Psoas muscle (tissue), 8 donors: ENCODE measurements around the gene CFAP299. TPM values are rescaled to one million over a fixed set of nuclear protein-coding genes. Genes with fewer than 3 reads are reported as not detected.

Source experiments
- ATAC-seq, 4 donors: fragments of 200-7000 bp; cut with Tn5 transposase; one replicate each; pipeline ENCODE4 v1.9.1; 2020; ENCODE audit warnings: moderate library complexity in 3 of 4, mild to moderate bottlenecking in 2 of 4
- DNase-seq, 2 donors: peaks; one replicate each; pipeline ENCODE4 v3.0.0-alpha.2; 2020
- H3K27ac ChIP-seq: fragments of 200-600 bp; one replicate; pipeline ENCODE4 v1.8.0; 2022
- H3K27me3 ChIP-seq, 3 donors: fragments of 200-600 bp in 1 of 3; one replicate each; pipeline versions ENCODE4 v1.6.1 to v1.8.0; 2013 to 2022; ENCODE audit warnings: low read length in 2 of 3, mild to moderate bottlenecking in 2 of 3, moderate library complexity in 1 of 3; ENCODE audit not compliant: insufficient read depth in 3 of 3
- H3K36me3 ChIP-seq, 2 donors: fragments of 200-600 bp in 1 of 2; one replicate each; pipeline versions ENCODE4 v1.6.1 to v1.8.0; 2013 to 2022; ENCODE audit warnings: low read depth in 1 of 2, mild to moderate bottlenecking in 1 of 2, moderate library complexity in 1 of 2; ENCODE audit not compliant: insufficient read depth in 1 of 2
- H3K4me1 ChIP-seq: fragments of 200-600 bp; one replicate; pipeline ENCODE4 v1.8.0; 2022
- H3K4me3 ChIP-seq: fragments of 200-600 bp; one replicate; pipeline ENCODE4 v1.8.0; 2022; ENCODE audit warnings: mild to moderate bottlenecking
- H3K9me3 ChIP-seq: fragments of 200-600 bp; one replicate; pipeline ENCODE4 v1.8.0; 2022
- WGBS, 3 donors: extraction: QIAGEN DNeasy Blood & Tissue Kit; methylation state at CpG; one replicate each; pipeline versions ENCODE4 v1.1.6 to v1.1.7; 2013; 5-methylcytosine and 5-hydroxymethylcytosine counted together
- intact Hi-C, 2 donors: fragments of 100-400 bp; cut with DNase I; formaldehyde crosslinking; loops; one replicate each; pipeline versions ENCODE4 v1.11.0 to v1.14.2; 2022
- polyA plus RNA-seq, 3 donors: library from polyadenylated mRNA; stranded (reverse); fragments of 200-250 nt; gene quantifications; one replicate each; pipeline ENCODE4 v1.2.3, GENCODE V29; 2013
- total RNA-seq, 4 donors: library from RNA; stranded (reverse); fragmentation: NEBNext Ultra II Directional in 2 of 4; extraction: Animal tissue kit (Norgen Biotek cat#: 25700) in 2 of 4; gene quantifications; one replicate each; pipeline versions ENCODE4 v1.2.1 to v1.2.4, GENCODE V29; 2021 to 2023
- TF ChIP-seq, protein P1 (sequence below): fragments of 200-600 bp; IDR thresholded peaks from one replicate; pipeline ENCODE4 v1.8.0; 2022; ENCODE audit warnings: antibody characterized with exemption
- donor health status: healthy with polysubstance abuse.
- donor health status: DM: no; HTN: no; CAD: no; lungs with moderate emphysema.
- donor health status: Bipolar disorder and iron deficiency.
- donor health status: healthy.
- donor health status: DM: yes; HTN: yes; CAD: no.
- donor health status: DM: no; HTN: no; CAD: no.
- donor health status: DM: no; HTN: no; CAD: no.
- donor health status: DM: yes; HTN: yes; CAD: no.

The CFAP299 gene
- total and polyA plus RNA-seq, 7 donors = not detected

DNA sequence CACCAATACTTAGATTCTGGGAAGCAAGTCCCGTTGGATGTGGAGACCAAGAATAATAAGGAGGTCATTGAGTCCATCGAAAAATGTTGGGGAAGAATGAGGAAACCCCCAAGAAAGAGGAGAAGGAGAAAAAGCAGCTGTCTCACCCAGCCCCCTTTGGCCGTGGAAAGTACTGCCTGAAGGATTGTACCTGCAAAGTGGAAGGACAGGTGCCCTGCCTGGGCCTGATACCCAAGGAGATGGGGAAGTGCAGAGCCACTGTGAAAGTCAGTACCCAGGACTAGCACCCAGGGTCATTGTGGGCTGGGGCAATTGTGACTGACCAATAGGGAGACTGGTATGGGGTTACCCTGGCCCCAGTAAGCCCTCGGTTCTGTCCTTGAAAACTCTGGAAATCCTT, 13.8 kb upstream of the CFAP299 start:
- intact Hi-C loops = no loop called here
- H3K27ac ChIP-seq = no peak overlapping the region
- ATAC-seq (no peak), DNase-seq (no peak)
- H3K4me1 ChIP-seq = no peaks in the 10 kb centered on the region
- H3K4me3 ChIP-seq = no peak overlapping the region
- WGBS, 3 donors = 70 to 84% (median 79%) methylated on average over 4 of the region's 4 CpGs
- no peaks in the 10 kb centered on the region for H3K9me3 ChIP-seq
- peaks cover 0 to 3% (median 0%) of the 10 kb centered on the region in 3 donors for H3K27me3 ChIP-seq
- no peaks in the 10 kb centered on the region for H3K36me3 ChIP-seq
- TF ChIP-seq, protein P1, sequence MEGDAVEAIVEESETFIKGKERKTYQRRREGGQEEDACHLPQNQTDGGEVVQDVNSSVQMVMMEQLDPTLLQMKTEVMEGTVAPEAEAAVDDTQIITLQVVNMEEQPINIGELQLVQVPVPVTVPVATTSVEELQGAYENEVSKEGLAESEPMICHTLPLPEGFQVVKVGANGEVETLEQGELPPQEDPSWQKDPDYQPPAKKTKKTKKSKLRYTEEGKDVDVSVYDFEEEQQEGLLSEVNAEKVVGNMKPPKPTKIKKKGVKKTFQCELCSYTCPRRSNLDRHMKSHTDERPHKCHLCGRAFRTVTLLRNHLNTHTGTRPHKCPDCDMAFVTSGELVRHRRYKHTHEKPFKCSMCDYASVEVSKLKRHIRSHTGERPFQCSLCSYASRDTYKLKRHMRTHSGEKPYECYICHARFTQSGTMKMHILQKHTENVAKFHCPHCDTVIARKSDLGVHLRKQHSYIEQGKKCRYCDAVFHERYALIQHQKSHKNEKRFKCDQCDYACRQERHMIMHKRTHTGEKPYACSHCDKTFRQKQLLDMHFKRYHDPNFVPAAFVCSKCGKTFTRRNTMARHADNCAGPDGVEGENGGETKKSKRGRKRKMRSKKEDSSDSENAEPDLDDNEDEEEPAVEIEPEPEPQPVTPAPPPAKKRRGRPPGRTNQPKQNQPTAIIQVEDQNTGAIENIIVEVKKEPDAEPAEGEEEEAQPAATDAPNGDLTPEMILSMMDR = no peak

DNA sequence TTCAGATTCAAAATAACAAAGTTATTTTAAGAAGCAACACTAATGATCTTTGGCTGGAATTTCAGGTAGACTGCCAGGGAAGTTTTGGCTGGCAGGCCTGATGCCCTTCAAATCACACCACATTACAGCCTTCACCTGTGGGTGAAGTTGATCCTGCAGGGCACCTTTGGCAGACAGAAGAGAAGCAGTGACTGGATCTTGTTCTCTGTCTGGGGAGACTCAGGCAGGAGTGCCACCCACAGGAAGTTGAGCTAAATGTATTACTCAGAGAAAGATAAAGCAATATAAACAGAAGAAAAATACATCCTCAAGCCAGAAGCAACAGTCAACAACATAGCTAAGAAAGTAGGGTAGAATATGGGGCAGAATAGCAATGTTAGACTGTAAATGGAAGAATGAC, 12.8 kb upstream of the CFAP299 start:
- ATAC-seq (no peak), DNase-seq (no peak)
- Histone ChIP-seq H3K27me3 (peaks cover 0 to 3% (median 0%) of the 10 kb centered on the region in 3 donors), H3K27ac (no peak overlapping the region), H3K9me3 (no peaks in the 10 kb centered on the region), H3K4me1 (no peaks in the 10 kb centered on the region), H3K36me3 (no peaks in the 10 kb centered on the region), H3K4me3 (no peak overlapping the region)
- intact Hi-C loops = no loop called here
- TF ChIP-seq, protein P1 = no peak

DNA sequence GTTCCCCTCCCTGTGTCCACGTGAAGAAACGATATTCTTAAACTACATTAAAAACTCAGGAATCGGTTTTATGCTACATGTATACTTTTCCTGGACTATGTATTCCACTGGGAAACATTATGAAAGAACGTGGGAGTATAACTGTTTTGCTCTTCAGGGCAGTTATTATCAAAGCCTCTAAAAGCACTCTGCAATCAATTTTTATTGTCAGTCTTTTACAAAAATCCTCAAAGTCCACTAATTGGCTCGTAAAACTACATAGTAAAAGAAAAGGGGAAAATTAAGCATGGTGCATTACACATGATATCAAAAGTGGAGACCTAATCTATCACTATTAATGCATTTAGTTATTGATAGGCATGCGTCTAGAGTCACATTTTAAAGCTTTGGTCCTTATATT, 11.4 kb upstream of the CFAP299 start:
- ATAC-seq (no peak), DNase-seq (no peak)
- H3K27ac ChIP-seq = no peak overlapping the region
- no peak overlapping the region for H3K4me3 ChIP-seq
- H3K9me3 ChIP-seq = no peaks in the 10 kb centered on the region
- TF ChIP-seq, protein P1 = no peak
- no peaks in the 10 kb centered on the region for H3K4me1 ChIP-seq
- H3K36me3 ChIP-seq = no peaks in the 10 kb centered on the region
- WGBS, 3 donors = 60 to 66% (median 61%) methylated on average over 6 of the region's 6 CpGs
- H3K27me3 ChIP-seq = peaks cover 0 to 3% (median 0%) of the 10 kb centered on the region in 3 donors
- intact Hi-C loops = no loop called here

DNA sequence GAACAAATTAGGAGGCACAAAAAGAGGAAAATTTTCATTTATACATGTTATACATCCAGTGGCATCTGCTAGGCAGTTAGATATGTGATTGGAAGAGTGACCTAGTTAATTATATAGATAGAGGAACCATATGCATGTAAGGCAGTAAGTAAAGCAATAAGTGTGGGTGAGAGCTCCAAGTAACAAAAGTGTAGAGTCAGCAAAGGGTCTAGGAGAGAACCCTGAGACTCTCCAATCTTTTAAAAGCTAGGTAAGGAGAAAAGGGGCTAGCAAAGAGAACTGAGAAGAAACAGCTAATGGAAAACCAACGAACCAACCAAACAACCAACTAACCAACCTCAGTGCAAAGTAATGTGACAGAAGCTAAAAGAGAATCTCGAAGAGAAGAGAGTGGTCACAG, 3.8 kb upstream of the CFAP299 start:
- WGBS, 3 donors = 73 to 80% (median 79%) methylated on average over 2 of the region's 2 CpGs
- Histone ChIP-seq H3K4me3 (no peak overlapping the region), H3K4me1 (no peaks in the 10 kb centered on the region), H3K27ac (no peak overlapping the region), H3K27me3 (peaks cover 0 to 28% (median 4%) of the 10 kb centered on the region in 3 donors), H3K36me3 (no peaks in the 10 kb centered on the region), H3K9me3 (no peaks in the 10 kb centered on the region)
- TF ChIP-seq, protein P1 = no peak
- intact Hi-C loops = no loop called here
- ATAC-seq (no peak), DNase-seq (no peak)

DNA sequence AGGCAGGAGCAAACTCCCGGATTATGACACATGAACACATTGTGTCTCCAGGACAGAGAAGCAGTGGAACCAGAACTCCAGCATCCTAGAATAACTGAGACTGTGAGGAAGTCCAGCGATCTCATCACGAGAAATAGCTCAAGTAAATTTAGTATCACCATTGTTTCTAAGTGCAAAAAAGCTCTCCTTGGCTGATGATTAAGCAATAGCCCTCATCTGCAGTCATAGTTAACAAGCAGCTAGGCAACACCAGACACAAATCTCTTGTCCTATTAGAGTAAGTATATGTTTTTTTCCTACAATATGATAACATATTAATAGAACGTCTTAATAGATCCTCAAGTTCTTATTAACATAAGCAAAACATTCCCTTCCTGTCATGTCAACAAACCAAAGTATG, 2.4 kb upstream of the CFAP299 start:
- H3K9me3 ChIP-seq = no peaks in the 10 kb centered on the region
- H3K27me3 ChIP-seq = peaks cover 0 to 28% (median 4%) of the 10 kb centered on the region in 3 donors
- no peaks in the 10 kb centered on the region for H3K4me1 ChIP-seq
- no peaks in the 10 kb centered on the region for H3K36me3 ChIP-seq
- intact Hi-C loops = no loop called here
- WGBS, 3 donors = 66 to 70% (median 69%) methylated on average over 4 of the region's 4 CpGs
- H3K4me3 ChIP-seq = no peak overlapping the region
- ATAC-seq = no peak
- no peak overlapping the region for H3K27ac ChIP-seq
- TF ChIP-seq, protein P1 = no peak
- DNase-seq = no peak
